HG02798 (cell line): Measurements from ENCODE around the gene NLRC5.
"Not testable (repeated sequence)": the region's sequence is repeated elsewhere in the genome, so short reads cannot be mapped to it uniquely, and the experiment has no call there.

Experiments used
- ATAC-seq: cut with Tn5 transposase; IDR thresholded peaks from one replicate; pipeline ENCODE4 v1.9.1; 2021; ENCODE audit warnings: mild to moderate bottlenecking; ENCODE audit not compliant: unreplicated experiment, poor library complexity

The NLRC5 gene

GRCh38 chr16:56960681-56961281, 28.6 kb upstream of the NLRC5 start:
- ATAC-seq, result no peak

- no peak for ATAC-seq
Measured at GRCh38 chr16:56961386-56961785, 28.0 kb upstream of the NLRC5 start.

GRCh38 chr16:56961851-56962281, 27.5 kb upstream of the NLRC5 start, which contains the start of gene CETP:
Gene CETP (plus strand): TSS chr16:56961950. CDS start chr16:56961980, 30 bp downstream.
- ATAC-seq, result no peak

GRCh38 chr16:56964243-56965148, 24.9 kb upstream of the NLRC5 start:
- ATAC-seq, result peak; percentile 76

GRCh38 chr16:56965149-56966092, 23.9 kb upstream of the NLRC5 start:
- ATAC-seq, result no peak

GRCh38 chr16:56966093-56966475, 23.3 kb upstream of the NLRC5 start:
- no peak for ATAC-seq

GRCh38 chr16:56967733-56968132, 21.6 kb upstream of the NLRC5 start:
- no peak for ATAC-seq

- ATAC-seq, result no peak
Measured at GRCh38 chr16:56969769-56970168, 19.6 kb upstream of the NLRC5 start.

- ATAC-seq, result peak; percentile 76
Measured at GRCh38 chr16:56970934-56971767, 18.2 kb upstream of the NLRC5 start.

GRCh38 chr16:56971768-56972043, 17.7 kb upstream of the NLRC5 start:
- ATAC-seq, result no peak

- no peak for ATAC-seq
Measured at GRCh38 chr16:56972403-56973293, 16.7 kb upstream of the NLRC5 start.

- ATAC-seq, result no peak
Measured at GRCh38 chr16:56973294-56973689, 16.1 kb upstream of the NLRC5 start.

- not testable (repeated sequence) for ATAC-seq
Measured at GRCh38 chr16:56973899-56974298, 15.5 kb upstream of the NLRC5 start.

GRCh38 chr16:56974549-56975300, 14.6 kb upstream of the NLRC5 start:
- no peak for ATAC-seq

- no peak for ATAC-seq
Measured at GRCh38 chr16:56975714-56976113, 13.6 kb upstream of the NLRC5 start.

GRCh38 chr16:56977216-56977615, 12.1 kb upstream of the NLRC5 start:
- no peak for ATAC-seq

GRCh38 chr16:56977823-56978430, 11.4 kb upstream of the NLRC5 start:
- no peak for ATAC-seq

- ATAC-seq, result no peak
Measured at GRCh38 chr16:56980201-56980535, 9.2 kb upstream of the NLRC5 start.
